OCI-M1 (cell line): Measurements from ENCODE around the gene WASHC2A.
"Not testable (repeated sequence)": the region's sequence is repeated elsewhere in the genome, so short reads cannot be mapped to it uniquely, and the experiment has no call there.

Experiments used
- DNase-seq: peaks from one replicate; lab custom pipeline; 2025; lab: John Stamatoyannopoulos, UW

The WASHC2A gene, protein sequence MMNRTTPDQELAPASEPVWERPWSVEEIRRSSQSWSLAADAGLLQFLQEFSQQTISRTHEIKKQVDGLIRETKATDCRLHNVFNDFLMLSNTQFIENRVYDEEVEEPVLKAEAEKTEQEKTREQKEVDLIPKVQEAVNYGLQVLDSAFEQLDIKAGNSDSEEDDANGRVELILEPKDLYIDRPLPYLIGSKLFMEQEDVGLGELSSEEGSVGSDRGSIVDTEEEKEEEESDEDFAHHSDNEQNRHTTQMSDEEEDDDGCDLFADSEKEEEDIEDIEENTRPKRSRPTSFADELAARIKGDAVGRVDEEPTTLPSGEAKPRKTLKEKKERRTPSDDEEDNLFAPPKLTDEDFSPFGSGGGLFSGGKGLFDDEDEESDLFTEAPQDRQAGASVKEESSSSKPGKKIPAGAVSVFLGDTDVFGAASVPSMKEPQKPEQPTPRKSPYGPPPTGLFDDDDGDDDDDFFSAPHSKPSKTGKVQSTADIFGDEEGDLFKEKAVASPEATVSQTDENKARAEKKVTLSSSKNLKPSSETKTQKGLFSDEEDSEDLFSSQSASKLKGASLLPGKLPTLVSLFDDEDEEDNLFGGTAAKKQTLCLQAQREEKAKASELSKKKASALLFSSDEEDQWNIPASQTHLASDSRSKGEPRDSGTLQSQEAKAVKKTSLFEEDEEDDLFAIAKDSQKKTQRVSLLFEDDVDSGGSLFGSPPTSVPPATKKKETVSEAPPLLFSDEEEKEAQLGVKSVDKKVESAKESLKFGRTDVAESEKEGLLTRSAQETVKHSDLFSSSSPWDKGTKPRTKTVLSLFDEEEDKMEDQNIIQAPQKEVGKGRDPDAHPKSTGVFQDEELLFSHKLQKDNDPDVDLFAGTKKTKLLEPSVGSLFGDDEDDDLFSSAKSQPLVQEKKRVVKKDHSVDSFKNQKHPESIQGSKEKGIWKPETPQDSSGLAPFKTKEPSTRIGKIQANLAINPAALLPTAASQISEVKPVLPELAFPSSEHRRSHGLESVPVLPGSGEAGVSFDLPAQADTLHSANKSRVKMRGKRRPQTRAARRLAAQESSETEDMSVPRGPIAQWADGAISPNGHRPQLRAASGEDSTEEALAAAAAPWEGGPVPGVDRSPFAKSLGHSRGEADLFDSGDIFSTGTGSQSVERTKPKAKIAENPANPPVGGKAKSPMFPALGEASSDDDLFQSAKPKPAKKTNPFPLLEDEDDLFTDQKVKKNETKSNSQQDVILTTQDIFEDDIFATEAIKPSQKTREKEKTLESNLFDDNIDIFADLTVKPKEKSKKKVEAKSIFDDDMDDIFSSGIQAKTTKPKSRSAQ (N-terminal part only)

DNA sequence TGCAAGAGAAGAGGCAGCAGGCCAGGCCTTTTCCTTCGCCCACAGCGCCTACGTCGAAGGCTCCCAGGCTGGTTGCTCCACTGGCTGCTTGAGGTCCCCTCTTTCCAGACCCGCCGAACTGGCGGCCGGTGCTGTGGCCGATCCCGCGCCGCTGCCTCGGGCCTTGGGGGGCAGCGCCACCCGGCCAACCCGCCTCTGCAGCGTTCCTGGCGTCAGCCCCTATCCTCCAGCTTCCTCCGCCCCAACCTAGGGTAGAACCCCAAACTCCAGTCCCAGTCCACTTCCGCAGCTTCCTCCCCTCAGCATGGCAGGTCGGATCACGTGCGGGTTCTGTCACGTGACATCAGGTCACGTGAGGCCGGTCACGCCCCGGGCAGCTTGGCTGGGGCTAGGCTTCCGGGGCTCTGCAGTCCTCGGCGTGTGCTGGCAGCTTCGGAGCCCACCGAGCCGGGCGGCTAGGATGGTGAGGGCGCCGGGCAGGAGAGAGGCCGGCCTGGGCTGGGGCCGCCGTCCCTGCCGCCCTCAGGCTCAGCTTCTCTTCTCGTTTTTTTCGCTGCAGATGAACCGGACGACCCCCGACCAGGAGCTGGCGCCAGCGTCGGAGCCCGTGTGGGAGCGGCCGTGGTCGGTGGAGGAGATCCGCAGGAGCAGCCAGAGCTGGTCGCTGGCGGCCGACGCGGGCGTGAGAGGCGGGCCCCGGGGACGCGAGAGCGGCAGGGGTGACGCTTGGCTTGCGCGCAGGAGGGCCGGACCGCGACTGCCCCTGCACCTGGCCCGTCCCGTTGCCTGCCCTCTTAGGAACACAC lies at the start of gene WASHC2A:
WASHC2A (plus strand) TSS at position 409 of the 806 bp plus-strand sequence; CDS start at position 461, 52 bp downstream.
- peak; percentile 95 for DNase-seq

- DNase-seq: not testable (repeated sequence)
Observed at GRCh38 chr10:50019279-50019678, 48.5 kb upstream of the WASHC2A start.

GRCh38 chr10:50020451-50021024 lies 47.2 kb upstream of the WASHC2A start:
- not testable (repeated sequence) for DNase-seq

DNA sequence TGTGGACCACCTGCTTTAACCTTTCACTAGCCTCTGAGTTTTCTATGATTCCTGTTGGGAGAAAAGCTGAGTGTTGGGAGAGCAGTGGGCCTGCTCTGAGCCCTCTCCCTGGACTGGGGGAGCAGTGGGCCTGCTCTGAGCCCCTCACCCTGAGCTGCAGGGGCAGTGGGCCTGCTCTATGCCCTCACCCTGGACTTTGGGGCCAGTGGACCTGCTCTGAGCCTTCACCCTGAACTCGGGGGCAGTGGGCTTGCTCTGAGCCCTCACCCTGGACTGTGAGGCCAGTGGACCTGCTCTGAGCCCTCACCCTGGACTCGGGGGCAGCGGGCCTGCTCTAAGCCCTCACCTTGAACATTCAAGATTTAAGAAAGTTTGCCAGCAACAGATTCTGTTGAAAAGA lies 46.1 kb upstream of the WASHC2A start:
- no peak for DNase-seq

GRCh38 chr10:50024716-50025383 lies 42.9 kb upstream of the WASHC2A start:
- not testable (repeated sequence) for DNase-seq

DNA sequence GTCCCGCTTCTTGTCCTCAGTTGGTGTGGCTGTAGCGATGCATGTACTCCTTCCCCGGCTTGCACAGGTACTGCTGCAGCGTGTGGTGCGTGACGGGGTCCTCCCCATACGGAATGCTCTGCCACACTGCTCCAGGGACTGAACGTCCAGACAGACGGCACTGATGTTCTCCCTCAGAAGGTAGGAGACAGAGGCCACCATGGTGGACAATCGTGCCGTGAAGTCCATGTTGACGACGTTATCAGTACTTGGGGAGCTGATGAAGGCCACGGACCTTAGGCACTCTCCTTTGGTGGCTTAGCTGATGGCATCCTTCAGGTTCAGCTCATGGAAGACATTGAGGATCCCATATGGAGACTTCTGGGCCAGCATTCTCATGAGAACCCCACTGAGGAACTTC lies 42.1 kb upstream of the WASHC2A start:
- no peak for DNase-seq

- DNase-seq: no peak
Observed at GRCh38 chr10:50027195-50027594, 40.6 kb upstream of the WASHC2A start.

- DNase-seq: no peak
Observed at GRCh38 chr10:50033481-50033880, 34.3 kb upstream of the WASHC2A start.

- DNase-seq: not testable (repeated sequence)
Observed at GRCh38 chr10:50035337-50035736, 32.4 kb upstream of the WASHC2A start.

GRCh38 chr10:50044941-50045664 lies 22.7 kb upstream of the WASHC2A start:
- no peak for DNase-seq

- DNase-seq: not testable (repeated sequence)
Observed at GRCh38 chr10:50046457-50046856, 21.3 kb upstream of the WASHC2A start.

DNA sequence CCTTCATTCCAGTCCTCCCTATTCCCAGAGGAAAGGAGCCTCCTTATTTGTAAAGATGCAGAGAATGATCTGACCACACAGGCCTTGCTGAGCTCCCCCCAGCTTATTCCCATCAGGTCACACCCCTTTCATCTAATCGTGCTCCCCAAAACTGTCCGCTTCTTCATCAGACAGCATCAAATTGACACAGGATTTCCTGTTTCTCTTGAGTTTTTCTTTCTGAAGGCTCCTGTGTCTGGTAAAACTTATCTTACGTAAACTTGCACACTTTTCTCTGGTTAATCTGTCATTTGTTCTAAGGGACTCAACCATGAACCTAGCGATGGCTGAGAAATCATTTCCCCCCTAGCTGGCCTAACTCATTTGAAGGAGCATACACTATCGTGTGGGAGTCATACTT lies 20.2 kb upstream of the WASHC2A start:
- not testable (repeated sequence) for DNase-seq

- DNase-seq: not testable (repeated sequence)
Observed at GRCh38 chr10:50051995-50052660, 15.6 kb upstream of the WASHC2A start.

- not testable (repeated sequence) for DNase-seq
Observed at GRCh38 chr10:50052778-50053376, 14.9 kb upstream of the WASHC2A start.

DNA sequence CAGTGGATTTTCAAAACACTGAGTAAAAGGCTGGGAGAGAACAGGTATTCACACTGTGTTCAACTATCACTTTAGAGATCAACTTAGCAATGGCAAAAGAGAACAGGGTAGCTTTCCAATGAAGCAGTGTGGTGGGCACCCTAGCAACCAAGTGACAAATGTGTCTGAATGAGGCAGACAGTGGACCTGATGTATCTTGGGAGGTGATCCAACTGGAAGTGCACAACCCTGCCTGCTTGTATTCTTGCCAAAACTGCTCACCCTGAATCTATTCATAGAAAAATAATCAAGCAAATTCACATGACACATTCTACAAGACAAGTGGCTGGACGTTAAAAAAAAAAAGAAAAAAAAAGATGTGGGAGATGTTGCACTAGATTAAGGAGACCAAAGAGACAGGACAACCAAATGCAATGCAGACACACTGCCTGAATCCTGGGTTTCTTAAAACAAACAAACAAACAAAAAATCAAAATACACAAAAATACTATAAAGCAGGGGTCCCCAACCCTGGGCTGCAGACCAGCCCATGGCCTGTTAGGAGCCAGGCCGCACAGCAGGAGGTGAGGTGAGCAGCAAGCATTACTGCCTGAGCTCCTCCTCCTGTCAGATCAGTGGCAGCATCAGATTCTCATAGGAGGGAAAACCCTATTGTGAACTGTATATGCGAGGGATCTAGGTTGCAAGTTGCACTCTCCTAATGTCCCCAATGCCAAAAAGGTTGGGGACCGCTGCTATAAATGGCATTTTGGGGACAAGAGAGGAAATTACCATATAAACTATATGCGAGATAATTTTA lies 12.1 kb upstream of the WASHC2A start:
- not testable (repeated sequence) for DNase-seq

DNA sequence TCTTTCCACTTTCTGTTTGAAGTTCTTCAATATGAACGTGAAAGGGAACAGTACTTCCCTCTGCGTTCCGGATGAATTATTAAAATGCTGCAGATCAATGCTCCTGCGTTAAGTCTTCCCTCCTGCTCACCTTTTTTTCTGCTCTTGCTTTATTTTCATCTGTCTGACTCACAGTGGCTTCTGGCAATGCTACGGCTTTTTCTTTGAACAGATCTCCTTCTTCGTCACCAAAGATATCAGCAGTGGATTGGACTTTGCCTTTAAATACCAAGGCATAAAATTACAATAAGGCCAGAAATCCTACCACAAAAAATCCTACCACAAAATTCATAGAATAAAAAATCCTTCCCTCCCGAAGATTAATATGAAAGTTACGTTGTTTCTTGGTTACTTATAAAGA lies 11.1 kb upstream of the WASHC2A start:
- not testable (repeated sequence) for DNase-seq

GRCh38 chr10:50058727-50059126 lies 9.0 kb upstream of the WASHC2A start:
- DNase-seq: not testable (repeated sequence)
